Activated CD8-positive, alpha-beta T cell treated with anti-CD3 and anti-CD28 coated beads, Interleukin-2, amount 10 ng/mL, durations not matched to agents 7 days and 5 days (primary cell): ENCODE data around the gene ACTR5. TPM values are rescaled to one million over a fixed set of nuclear protein-coding genes. Genes with fewer than 3 reads are reported as not detected.
A peak's percentile ranks its signal among the peaks of the same experiment; 100 is the strongest.

Experiments
- ATAC-seq: fragments of 150-1000 bp; cut with Tn5 transposase; one replicate; pipeline ENCODE4 v1.10.0; 2021; ENCODE audit warnings: moderate library complexity
- CTCF ChIA-PET: fragments of 350-600 bp; sonication (Branson Sonifier 250); formaldehyde crosslinking; loops from one replicate; lab custom pipeline; 2021; ENCODE audit warnings: antibody characterized with exemption; lab: Charles Lee
- POLR2A ChIA-PET: fragments of 350-600 bp; sonication (Branson Sonifier 250); formaldehyde crosslinking; loops from one replicate; lab custom pipeline; 2021; ENCODE audit warnings: antibody characterized with exemption; lab: Charles Lee
- DNase-seq: peaks from one replicate; pipeline ENCODE4 v3.0.0-alpha.2; 2020
- H3K27ac Mint-ChIP-seq: one replicate; pipeline ENCODE4 v1.8.0; 2021; ENCODE audit warnings: mild to moderate bottlenecking, mixed read lengths
- H3K27me3 Mint-ChIP-seq: one replicate; pipeline ENCODE4 v1.8.0; 2021; ENCODE audit warnings: low read depth, mixed read lengths
- H3K36me3 Mint-ChIP-seq: one replicate; pipeline ENCODE4 v1.8.0; 2021; ENCODE audit warnings: low read depth, mixed read lengths
- H3K4me1 Mint-ChIP-seq: one replicate; pipeline ENCODE4 v1.8.0; 2021; ENCODE audit warnings: low read depth, mixed read lengths
- H3K4me3 Mint-ChIP-seq: one replicate; pipeline ENCODE4 v1.8.0; 2021; ENCODE audit warnings: mild to moderate bottlenecking, mixed read lengths
- H3K9me3 Mint-ChIP-seq: one replicate; pipeline ENCODE4 v1.8.0; 2022; ENCODE audit warnings: mixed read lengths; ENCODE audit not compliant: insufficient read depth
- total RNA-seq, 2 experiments: library from RNA; stranded (reverse); gene quantifications; one replicate each; pipeline ENCODE4 v1.2.3, GENCODE V29; 2021

The ACTR5 gene
- total RNA-seq, 2 experiments from 2014 or later, result 8.4 to 9.2 TPM

DNA sequence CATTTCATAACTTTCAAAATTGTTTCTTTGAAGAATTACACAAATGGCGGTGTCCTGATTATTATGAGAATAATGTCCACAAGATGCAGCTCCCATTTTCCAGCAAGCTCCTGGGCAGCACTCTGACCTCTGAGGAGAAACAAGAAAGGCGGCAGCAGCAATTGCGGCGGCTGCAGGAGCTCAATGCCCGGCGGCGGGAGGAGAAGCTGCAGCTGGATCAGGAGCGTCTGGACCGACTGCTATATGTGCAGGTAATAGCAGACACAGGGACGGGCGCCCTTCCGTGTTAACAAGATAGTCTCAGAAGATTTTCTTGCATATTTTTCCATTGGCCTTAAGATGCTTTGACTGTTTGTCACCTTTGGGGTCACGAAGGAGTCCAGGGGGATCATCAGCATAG, 6.7 kb downstream of the ACTR5 start:
- ChIA-PET CTCF (interaction anchor here (1.2 to 2.1 kb wide), 2 partner anchors 96 to 106 kb away, joined by 3 to 6 read pairs; no protein-coding TSS in a partner anchor), POLR2A (no interaction called here)
- no peaks in the 10 kb centered on the region for H3K9me3 Mint-ChIP-seq
- peaks cover 13% of the 10 kb centered on the region for H3K4me1 Mint-ChIP-seq
- DNase-seq (no peak), ATAC-seq (no peak)
- peaks cover 37% of the 10 kb centered on the region for H3K36me3 Mint-ChIP-seq
- no peaks in the 10 kb centered on the region for H3K27me3 Mint-ChIP-seq
- no peak overlapping the region for H3K4me3 Mint-ChIP-seq
- H3K27ac Mint-ChIP-seq, result no peak overlapping the region

DNA sequence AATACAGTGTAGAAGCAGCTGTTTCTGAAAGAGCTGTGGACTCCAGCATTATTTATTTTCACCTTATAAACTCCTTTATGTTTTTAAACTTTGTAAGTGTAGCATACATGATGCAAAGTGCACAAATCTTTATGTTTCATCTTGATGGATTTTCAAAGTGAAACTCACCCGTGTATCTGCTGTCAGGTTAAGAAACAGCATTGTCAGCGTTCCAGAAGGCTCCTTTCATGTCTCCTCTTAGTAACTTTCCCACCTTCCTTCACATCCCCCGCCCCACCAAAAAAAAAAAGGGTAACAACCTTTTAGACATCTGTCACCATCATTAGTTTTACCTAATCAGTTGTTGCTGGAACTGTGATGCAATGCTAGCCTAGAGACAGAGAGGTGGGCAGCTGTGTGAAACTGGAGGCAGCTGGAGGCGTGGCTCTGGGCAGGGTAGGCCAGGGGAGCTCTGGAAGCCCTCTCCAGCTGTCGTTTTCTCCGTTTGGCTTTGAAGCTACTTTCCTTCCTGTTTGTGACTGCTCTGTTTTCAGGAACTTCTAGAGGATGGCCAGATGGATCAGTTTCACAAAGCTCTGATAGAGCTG, 7.2 kb downstream of the ACTR5 start:
- Mint-ChIP-seq H3K36me3 (peaks cover 37% of the 10 kb centered on the region), H3K4me1 (peaks cover 9% of the 10 kb centered on the region), H3K27ac (no peak overlapping the region), H3K4me3 (no peak overlapping the region), H3K9me3 (no peaks in the 10 kb centered on the region), H3K27me3 (no peaks in the 10 kb centered on the region)
- ChIA-PET CTCF (interaction anchor here (1.2 to 2.1 kb wide), 2 partner anchors 97 to 106 kb away, joined by 3 to 6 read pairs; no protein-coding TSS in a partner anchor), POLR2A (no interaction called here)
- DNase-seq (no peak), ATAC-seq (no peak)

DNA sequence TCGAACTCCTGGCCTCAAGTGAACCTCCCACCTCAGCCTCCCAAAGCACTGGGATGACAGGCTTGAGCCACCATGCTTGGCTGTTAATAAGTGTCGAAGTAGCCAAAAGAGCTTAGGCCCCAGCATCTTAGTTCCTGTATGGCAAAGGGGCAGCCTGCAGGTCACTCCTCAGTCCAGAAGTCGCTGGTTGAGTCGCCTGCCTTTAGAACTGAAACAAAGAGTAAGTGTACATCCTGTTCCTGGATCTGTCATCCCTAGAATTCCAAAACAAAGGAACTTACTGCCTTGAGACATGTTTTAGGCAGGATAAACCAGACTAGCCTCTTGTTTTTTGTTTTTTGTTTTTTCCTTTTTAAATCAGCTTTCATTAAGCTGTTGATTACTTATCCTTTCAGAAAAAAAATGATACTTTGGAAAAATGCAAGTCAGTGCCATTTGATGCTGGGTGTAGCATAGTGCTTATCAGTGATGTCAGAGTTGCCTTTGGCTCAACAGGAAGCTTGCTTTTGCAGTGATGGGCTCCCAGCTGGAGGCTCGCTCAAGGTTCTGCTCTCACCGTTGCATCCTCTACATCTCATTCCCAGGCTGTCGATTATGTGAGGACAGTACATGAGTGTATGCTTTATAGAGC, 9.0 kb downstream of the ACTR5 start:
- no peak overlapping the region for H3K4me3 Mint-ChIP-seq
- no peaks in the 10 kb centered on the region for H3K9me3 Mint-ChIP-seq
- H3K27ac Mint-ChIP-seq, result no peak overlapping the region
- H3K36me3 Mint-ChIP-seq, result peaks cover 39% of the 10 kb centered on the region
- ChIA-PET CTCF (interaction anchor here (1.0 to 2.1 kb wide), 5 partner anchors 8 to 112 kb away, joined by 3 to 10 read pairs (median 3); no protein-coding TSS in a partner anchor), POLR2A (no interaction called here)
- peaks cover 3% of the 10 kb centered on the region for H3K4me1 Mint-ChIP-seq
- DNase-seq (no peak), ATAC-seq (no peak)
- no peaks in the 10 kb centered on the region for H3K27me3 Mint-ChIP-seq

- ATAC-seq (no peak), DNase-seq (no peak)
- no peak overlapping the region for H3K27ac Mint-ChIP-seq
- CTCF ChIA-PET, result interaction anchor here (8.6 kb wide), 1 partner anchor 9 kb away, joined by 59 read pairs; the partner anchor contains the start of gene ACTR5
- H3K9me3 Mint-ChIP-seq, result no peaks in the 10 kb centered on the region
- H3K36me3 Mint-ChIP-seq, result peaks cover 46% of the 10 kb centered on the region
- POLR2A ChIA-PET, result no interaction called here
- no peak overlapping the region for H3K4me3 Mint-ChIP-seq
- no peaks in the 10 kb centered on the region for H3K27me3 Mint-ChIP-seq
- peaks cover 10% of the 10 kb centered on the region for H3K4me1 Mint-ChIP-seq
Observed at GRCh38 chr20:38759106-38759505, 10.8 kb downstream of the ACTR5 start.

DNA sequence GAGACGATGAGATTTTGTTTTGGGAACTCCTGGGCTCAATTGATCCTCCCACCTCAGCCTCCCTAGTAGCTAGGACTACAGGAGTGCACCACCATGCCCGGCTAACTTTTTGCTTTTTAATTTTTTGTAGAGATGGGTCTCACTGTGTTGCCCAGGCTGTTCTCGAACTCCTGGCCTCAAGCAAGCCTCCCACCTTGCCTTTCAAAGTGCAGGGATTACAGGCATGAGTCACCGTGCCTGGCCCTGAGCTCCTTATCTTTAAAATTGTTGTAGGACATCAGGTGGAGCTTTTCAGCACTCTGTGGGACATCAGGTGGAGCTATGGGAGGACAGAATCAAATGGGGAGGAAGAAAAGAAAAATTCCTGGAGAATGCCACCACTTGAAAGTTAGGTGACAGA, 12.7 kb downstream of the ACTR5 start:
- Mint-ChIP-seq H3K9me3 (no peaks in the 10 kb centered on the region), H3K36me3 (peaks cover 45% of the 10 kb centered on the region), H3K4me1 (peaks cover 20% of the 10 kb centered on the region), H3K27me3 (no peaks in the 10 kb centered on the region), H3K27ac (no peak overlapping the region), H3K4me3 (no peak overlapping the region)
- ChIA-PET CTCF (interaction anchor here (1.6 to 8.6 kb wide), 2 partner anchors 10 to 131 kb away, joined by 3 to 59 read pairs; partner anchors contain the start of gene ACTR5), POLR2A (interaction anchor here (0.6 kb wide), 2 partner anchors 54 to 132 kb away, joined by 3 to 4 read pairs; no protein-coding TSS in a partner anchor)
- ATAC-seq (no peak), DNase-seq (no peak)

- no peaks in the 10 kb centered on the region for H3K9me3 Mint-ChIP-seq
- H3K4me1 Mint-ChIP-seq, result peaks cover 20% of the 10 kb centered on the region
- DNase-seq, result no peak
- no peak overlapping the region for H3K4me3 Mint-ChIP-seq
- no peak overlapping the region for H3K27ac Mint-ChIP-seq
- ChIA-PET POLR2A (interaction anchor here (0.6 kb wide), 1 partner anchor 52 kb away, joined by 3 read pairs; no protein-coding TSS in a partner anchor), CTCF (interaction anchor here (1.1 to 8.6 kb wide), 3 partner anchors 12 to 130 kb away, joined by 3 to 59 read pairs (median 3); partner anchors contain the start of gene ACTR5)
- no peak for ATAC-seq
- H3K27me3 Mint-ChIP-seq, result no peaks in the 10 kb centered on the region
- H3K36me3 Mint-ChIP-seq, result peaks cover 50% of the 10 kb centered on the region
Observed at GRCh38 chr20:38762174-38762573, 13.9 kb downstream of the ACTR5 start.

- Mint-ChIP-seq H3K27me3 (no peaks in the 10 kb centered on the region), H3K9me3 (no peaks in the 10 kb centered on the region), H3K27ac (no peak overlapping the region), H3K4me3 (no peak overlapping the region), H3K36me3 (peaks cover 49% of the 10 kb centered on the region), H3K4me1 (peaks cover 20% of the 10 kb centered on the region)
- no peak for ATAC-seq
- ChIA-PET POLR2A (no interaction called here), CTCF (interaction anchor here (2.4 to 8.6 kb wide), 2 partner anchors 13 to 129 kb away, joined by 9 to 59 read pairs; partner anchors contain the start of gene ACTR5)
- DNase-seq, result no peak
Observed at GRCh38 chr20:38763616-38764015, 15.4 kb downstream of the ACTR5 start.

DNA sequence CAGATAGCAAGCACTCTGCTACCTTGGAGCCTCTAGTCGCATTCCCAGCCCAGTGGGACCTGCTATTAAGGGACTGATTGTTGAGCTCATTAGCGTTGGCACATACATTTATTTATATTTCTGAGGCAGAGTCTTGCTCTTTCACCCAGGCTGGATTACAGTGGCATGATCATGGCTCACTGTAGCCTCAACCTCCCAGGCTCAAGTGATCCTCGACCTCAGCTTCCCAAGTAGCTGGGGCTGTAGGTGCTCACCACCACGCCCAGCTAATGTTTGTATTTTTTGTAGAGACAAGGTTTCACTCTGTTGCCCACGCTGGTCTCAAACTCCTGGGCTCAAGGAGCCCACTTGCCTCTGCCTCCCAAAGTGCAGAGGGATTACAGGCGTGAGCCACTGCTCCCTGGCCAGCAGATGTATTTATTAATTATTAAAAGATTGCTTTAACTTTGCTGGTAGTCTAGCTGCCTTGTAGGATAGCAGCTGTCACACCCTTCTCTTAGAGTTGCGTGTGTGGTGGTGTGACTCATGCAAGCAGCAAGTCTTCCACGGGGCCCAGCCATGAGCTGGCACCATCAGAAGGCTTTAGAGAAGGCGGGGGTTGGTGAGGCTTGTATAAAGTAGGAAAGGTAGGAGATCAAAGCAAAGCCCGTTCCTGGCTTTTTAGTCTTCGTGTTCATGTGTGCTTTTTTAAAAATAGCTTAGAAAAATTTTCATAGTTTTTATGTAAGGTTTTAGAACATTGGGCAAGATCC, 16.5 kb downstream of the ACTR5 start:
- Mint-ChIP-seq H3K4me1 (peaks cover 20% of the 10 kb centered on the region), H3K27me3 (no peaks in the 10 kb centered on the region), H3K36me3 (peaks cover 49% of the 10 kb centered on the region), H3K27ac (no peak overlapping the region), H3K4me3 (no peak overlapping the region), H3K9me3 (no peaks in the 10 kb centered on the region)
- ChIA-PET POLR2A (interaction anchor here (0.9 kb wide), 1 partner anchor 11 kb away, joined by 3 read pairs; no protein-coding TSS in a partner anchor), CTCF (interaction anchor here (0.7 to 8.6 kb wide), 8 partner anchors 14 to 128 kb away, joined by 3 to 59 read pairs (median 3); partner anchors contain the start of gene ACTR5)
- DNase-seq (peak; percentile 38), ATAC-seq (peak; percentile 73)

GRCh38 chr20:38766071-38766470, 17.8 kb downstream of the ACTR5 start:
- H3K27ac Mint-ChIP-seq, result no peak overlapping the region
- peaks cover 20% of the 10 kb centered on the region for H3K4me1 Mint-ChIP-seq
- ChIA-PET POLR2A (no interaction called here), CTCF (interaction anchor here (1.2 to 8.6 kb wide), 6 partner anchors 9 to 127 kb away, joined by 3 to 59 read pairs (median 4); partner anchors contain the start of gene ACTR5)
- no peak for DNase-seq
- peaks cover 45% of the 10 kb centered on the region for H3K36me3 Mint-ChIP-seq
- ATAC-seq, result no peak
- H3K27me3 Mint-ChIP-seq, result no peaks in the 10 kb centered on the region
- no peaks in the 10 kb centered on the region for H3K9me3 Mint-ChIP-seq
- no peak overlapping the region for H3K4me3 Mint-ChIP-seq

- ChIA-PET CTCF (interaction anchor here (1.1 to 1.2 kb wide), 3 partner anchors 18 to 20 kb away, joined by 3 to 9 read pairs (median 4); no protein-coding TSS in a partner anchor), POLR2A (interaction anchor here (0.6 kb wide), 1 partner anchor 16 kb away, joined by 3 read pairs; no protein-coding TSS in a partner anchor)
- Mint-ChIP-seq H3K27me3 (no peaks in the 10 kb centered on the region), H3K36me3 (peaks cover 55% of the 10 kb centered on the region), H3K27ac (no peak overlapping the region), H3K4me3 (no peak overlapping the region), H3K9me3 (peaks cover 8% of the 10 kb centered on the region), H3K4me1 (peaks cover 7% of the 10 kb centered on the region)
- ATAC-seq (no peak), DNase-seq (no peak)
Observed at GRCh38 chr20:38769376-38770295, 21.4 kb downstream of the ACTR5 start.
